Mesothelial cell of epicardium (in vitro differentiated cells): ENCODE data around the gene CAMTA1. TPM values are rescaled to one million over a fixed set of nuclear protein-coding genes. Genes with fewer than 3 reads are reported as not detected.
"Not testable (repeated sequence)": the region's sequence is repeated elsewhere in the genome, so short reads cannot be mapped to it uniquely, and the experiment has no call there.

Experiments
- DNase-seq, 2 experiments: peaks; one replicate each; pipeline ENCODE4 v3.0.0; 2021; ENCODE audit warnings: low spot score in 2 of 2; ENCODE audit not compliant: unreplicated experiment in 2 of 2
- H3K27ac Mint-ChIP-seq: 2 replicates; pipeline ENCODE4 v1.8.0; 2021; ENCODE audit warnings: mixed read lengths
- H3K27me3 Mint-ChIP-seq: 2 replicates; pipeline ENCODE4 v1.8.0; 2021; ENCODE audit warnings: low read depth, mixed read lengths
- H3K36me3 Mint-ChIP-seq: 2 replicates; pipeline ENCODE4 v1.8.0; 2021; ENCODE audit warnings: mixed read lengths
- H3K4me1 Mint-ChIP-seq: 2 replicates; pipeline ENCODE4 v1.8.0; 2021; ENCODE audit warnings: mixed read lengths
- H3K4me3 Mint-ChIP-seq: 2 replicates; pipeline ENCODE4 v1.8.0; 2021; ENCODE audit warnings: mild to moderate bottlenecking, moderate library complexity, mixed read lengths
- H3K9me3 Mint-ChIP-seq: 2 replicates; pipeline ENCODE4 v1.8.0; 2021; ENCODE audit warnings: mixed read lengths
- CTCF ChIP-seq: fragments of 200-600 bp; sonication (generic); IDR thresholded peaks from one replicate; pipeline ENCODE4 v1.5.0; 2021; ENCODE audit warnings: antibody characterized with exemption; ENCODE audit not compliant: unreplicated experiment
- total RNA-seq: library from RNA; stranded (reverse); gene quantifications from 3 replicates; pipeline ENCODE4 v1.2.1, GENCODE V29; 2021

Gene CAMTA1
- total RNA-seq, 1 donor from 2014 or later, result 70.4 TPM

DNA sequence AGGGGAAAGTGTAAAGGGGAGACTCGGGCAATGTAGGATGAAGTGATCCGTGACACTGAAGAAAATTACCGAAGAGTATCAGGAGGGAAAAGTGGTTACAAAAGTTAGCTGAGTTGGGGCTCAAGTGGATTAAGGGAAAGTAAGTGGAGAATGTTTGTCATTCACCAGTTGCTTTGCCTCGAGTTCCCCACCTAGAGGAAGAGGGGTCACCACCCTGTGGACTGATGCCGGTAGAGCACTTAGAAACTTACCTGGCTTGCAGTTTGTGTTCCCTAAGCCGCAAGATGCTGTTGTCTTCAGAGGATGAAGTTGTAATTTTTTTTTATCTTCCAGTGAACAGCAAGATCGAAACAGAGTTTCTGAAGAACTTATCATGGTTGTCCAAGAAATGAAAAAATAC is 999.9 kb downstream of the CAMTA1 start:
- Mint-ChIP-seq H3K27ac (peak overlapping the region; percentile 18), H3K9me3 (peaks cover 17% of the 10 kb centered on the region), H3K4me1 (peaks cover 5% of the 10 kb centered on the region), H3K4me3 (peak overlapping the region; percentile 34), H3K27me3 (no peaks in the 10 kb centered on the region), H3K36me3 (peaks cover 35% of the 10 kb centered on the region)
- TF ChIP-seq CTCF, result no peak
- no peak for DNase-seq

DNA sequence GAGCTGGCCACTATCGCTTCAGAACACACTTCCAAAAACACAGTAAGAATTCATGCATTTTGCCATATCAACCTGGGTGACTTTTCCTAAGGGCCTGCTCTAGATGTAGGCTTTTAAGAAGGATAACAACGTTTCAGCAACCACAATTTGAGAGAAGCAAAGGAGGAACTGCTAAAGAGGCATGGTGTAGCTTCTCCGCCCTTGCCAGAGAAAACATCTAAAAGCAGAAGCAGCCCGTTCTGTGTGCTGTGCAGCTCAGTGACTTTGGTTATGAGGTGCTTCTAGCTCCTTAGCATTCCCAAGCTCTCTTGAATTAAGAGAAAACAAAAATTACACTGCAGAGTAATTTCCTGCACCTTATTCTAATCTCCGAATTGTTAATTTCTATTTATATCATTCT is 1001.5 kb downstream of the CAMTA1 start:
- H3K27me3 Mint-ChIP-seq, result no peaks in the 10 kb centered on the region
- no peak for TF ChIP-seq CTCF
- H3K27ac Mint-ChIP-seq, result no peak overlapping the region
- peaks cover 5% of the 10 kb centered on the region for H3K4me1 Mint-ChIP-seq
- H3K4me3 Mint-ChIP-seq, result no peak overlapping the region
- DNase-seq, result no peak
- H3K36me3 Mint-ChIP-seq, result peaks cover 50% of the 10 kb centered on the region
- H3K9me3 Mint-ChIP-seq, result peaks cover 31% of the 10 kb centered on the region

DNA sequence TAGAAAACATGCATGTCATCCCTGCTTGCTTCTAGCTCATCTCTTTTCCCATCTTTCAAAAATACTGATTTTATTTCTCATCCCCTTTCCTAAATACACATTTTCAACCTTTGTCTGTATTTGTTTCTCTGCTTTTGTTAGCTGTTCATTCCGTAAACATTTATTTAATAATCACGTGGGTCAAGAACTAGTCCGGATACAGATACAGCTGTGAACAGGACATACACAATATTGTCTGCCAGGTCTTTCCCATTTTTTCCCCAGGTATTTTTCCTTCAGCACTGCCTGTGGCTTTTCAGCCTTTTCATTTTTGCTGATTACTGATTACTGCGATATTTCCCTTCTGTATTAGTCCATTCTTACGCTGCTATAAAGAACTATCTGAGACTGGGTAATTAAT is 1004.6 kb downstream of the CAMTA1 start:
- peaks cover 34% of the 10 kb centered on the region for H3K9me3 Mint-ChIP-seq
- no peak overlapping the region for H3K4me3 Mint-ChIP-seq
- H3K36me3 Mint-ChIP-seq, result peaks cover 71% of the 10 kb centered on the region
- TF ChIP-seq CTCF, result no peak
- no peaks in the 10 kb centered on the region for H3K27me3 Mint-ChIP-seq
- no peaks in the 10 kb centered on the region for H3K4me1 Mint-ChIP-seq
- DNase-seq, result no peak
- no peak overlapping the region for H3K27ac Mint-ChIP-seq

DNA sequence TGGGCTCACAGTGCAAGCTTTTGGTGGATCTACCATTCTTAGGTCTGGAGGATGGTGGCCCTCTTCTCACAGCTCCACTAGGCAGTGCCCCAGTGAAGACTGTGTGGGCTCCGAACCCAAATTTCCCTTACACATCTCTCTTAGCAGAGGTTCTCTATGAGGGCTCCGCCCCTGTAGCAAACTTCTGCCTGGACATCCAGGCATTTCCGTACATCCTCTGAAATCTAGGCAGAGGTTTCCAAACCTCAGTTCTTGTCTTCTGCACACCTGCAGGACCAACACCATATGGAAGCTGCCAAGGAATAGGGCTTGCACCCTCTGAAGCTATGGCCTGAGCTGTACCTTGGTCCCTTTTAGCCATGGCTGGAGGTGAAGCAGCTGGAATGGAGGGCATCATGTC is 1005.8 kb downstream of the CAMTA1 start:
- peaks cover 28% of the 10 kb centered on the region for H3K9me3 Mint-ChIP-seq
- H3K27ac Mint-ChIP-seq, DNase-seq, H3K27me3 Mint-ChIP-seq, H3K4me3 Mint-ChIP-seq, H3K4me1 Mint-ChIP-seq: not testable (repeated sequence)
- peaks cover 63% of the 10 kb centered on the region for H3K36me3 Mint-ChIP-seq

GRCh38 chr1:7795406-7795805 is 1010.2 kb downstream of the CAMTA1 start:
- Mint-ChIP-seq H3K27ac (no peak overlapping the region), H3K36me3 (peaks cover 42% of the 10 kb centered on the region), H3K27me3 (no peaks in the 10 kb centered on the region), H3K4me3 (no peak overlapping the region), H3K9me3 (peaks cover 14% of the 10 kb centered on the region), H3K4me1 (no peaks in the 10 kb centered on the region)
- no peak for TF ChIP-seq CTCF
- no peak for DNase-seq

- no peak for DNase-seq
- Mint-ChIP-seq H3K4me3 (no peak overlapping the region), H3K4me1 (no peaks in the 10 kb centered on the region), H3K27me3 (no peaks in the 10 kb centered on the region), H3K36me3 (peaks cover 10% of the 10 kb centered on the region), H3K9me3 (no peaks in the 10 kb centered on the region), H3K27ac (no peak overlapping the region)
- TF ChIP-seq CTCF, result no peak
These were observed 1020.2 kb downstream of the CAMTA1 start for GRCh38 chr1:7805460-7805859.
